GM12872 (cell line): Measurements from ENCODE around the gene NRP2.

Experiments used
- TF ChIP-seq, protein P1 (sequence below): IDR thresholded peaks from 3 replicates; pipeline ENCODE4 v1.5.1; 2011; ENCODE audit warnings: low read depth, mild to moderate bottlenecking, low read length, moderate library complexity; ENCODE audit not compliant: insufficient read depth

NRP2 gene

DNA sequence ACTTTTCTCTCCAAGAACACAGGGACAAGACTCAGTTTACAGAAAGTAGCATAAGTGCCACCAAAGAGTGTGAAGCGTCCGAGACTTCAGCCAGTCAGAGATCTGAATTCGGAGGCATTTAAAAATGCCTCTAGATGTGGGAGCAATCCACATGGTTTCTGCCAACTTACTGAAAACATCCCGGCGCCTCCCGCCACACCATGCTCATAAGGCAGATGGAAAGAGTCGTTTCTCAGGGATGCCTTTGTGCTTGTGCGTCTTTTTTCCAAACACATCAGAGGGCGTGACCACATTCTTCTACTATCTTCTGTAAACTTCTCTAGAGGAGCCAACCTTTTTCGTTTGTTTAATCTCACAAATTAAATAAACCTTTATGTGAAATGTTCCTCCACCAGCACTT, 88.7 kb downstream of the NRP2 start:
- TF ChIP-seq, protein P1, sequence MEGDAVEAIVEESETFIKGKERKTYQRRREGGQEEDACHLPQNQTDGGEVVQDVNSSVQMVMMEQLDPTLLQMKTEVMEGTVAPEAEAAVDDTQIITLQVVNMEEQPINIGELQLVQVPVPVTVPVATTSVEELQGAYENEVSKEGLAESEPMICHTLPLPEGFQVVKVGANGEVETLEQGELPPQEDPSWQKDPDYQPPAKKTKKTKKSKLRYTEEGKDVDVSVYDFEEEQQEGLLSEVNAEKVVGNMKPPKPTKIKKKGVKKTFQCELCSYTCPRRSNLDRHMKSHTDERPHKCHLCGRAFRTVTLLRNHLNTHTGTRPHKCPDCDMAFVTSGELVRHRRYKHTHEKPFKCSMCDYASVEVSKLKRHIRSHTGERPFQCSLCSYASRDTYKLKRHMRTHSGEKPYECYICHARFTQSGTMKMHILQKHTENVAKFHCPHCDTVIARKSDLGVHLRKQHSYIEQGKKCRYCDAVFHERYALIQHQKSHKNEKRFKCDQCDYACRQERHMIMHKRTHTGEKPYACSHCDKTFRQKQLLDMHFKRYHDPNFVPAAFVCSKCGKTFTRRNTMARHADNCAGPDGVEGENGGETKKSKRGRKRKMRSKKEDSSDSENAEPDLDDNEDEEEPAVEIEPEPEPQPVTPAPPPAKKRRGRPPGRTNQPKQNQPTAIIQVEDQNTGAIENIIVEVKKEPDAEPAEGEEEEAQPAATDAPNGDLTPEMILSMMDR: no peak

DNA sequence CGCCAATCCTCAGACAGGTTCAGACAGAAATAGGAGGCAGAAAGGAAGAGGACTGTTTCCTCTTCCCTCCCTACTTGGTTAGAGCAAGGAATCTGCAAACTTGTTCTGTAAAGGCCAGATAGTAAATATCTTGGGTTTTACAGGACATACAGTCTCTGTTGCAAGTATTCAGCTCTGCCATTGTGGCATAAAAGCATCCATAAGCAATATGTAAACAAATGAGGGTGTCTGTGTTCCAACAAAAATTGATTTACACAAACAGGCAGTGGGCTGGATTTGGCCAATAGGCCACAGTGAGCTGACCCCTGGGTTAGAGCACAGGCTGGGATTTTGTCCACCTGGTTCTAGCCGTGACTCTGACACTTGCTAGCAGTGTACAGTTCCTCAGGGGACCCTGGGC, 89.4 kb downstream of the NRP2 start:
- TF ChIP-seq, protein P1: no peak

DNA sequence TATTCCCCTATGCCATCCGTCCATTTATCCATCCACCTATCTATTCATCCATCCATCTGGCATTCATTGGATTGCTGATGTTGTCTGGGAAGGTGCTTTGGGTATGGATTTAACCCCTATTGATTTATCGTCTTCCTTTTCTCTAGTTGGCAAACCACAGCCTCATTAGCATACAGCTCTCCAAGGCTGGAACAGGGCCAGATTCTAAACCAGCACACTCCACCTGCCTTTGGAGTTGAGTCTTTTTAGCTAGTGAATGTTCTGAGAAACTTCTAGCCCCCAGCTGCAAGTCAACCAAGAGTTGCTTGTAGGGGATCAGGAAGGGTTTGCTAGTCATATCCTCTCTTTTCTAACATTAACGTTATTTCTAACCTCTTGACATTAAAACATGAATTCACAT, 90.7 kb downstream of the NRP2 start:
- TF ChIP-seq, protein P1: no peak

DNA sequence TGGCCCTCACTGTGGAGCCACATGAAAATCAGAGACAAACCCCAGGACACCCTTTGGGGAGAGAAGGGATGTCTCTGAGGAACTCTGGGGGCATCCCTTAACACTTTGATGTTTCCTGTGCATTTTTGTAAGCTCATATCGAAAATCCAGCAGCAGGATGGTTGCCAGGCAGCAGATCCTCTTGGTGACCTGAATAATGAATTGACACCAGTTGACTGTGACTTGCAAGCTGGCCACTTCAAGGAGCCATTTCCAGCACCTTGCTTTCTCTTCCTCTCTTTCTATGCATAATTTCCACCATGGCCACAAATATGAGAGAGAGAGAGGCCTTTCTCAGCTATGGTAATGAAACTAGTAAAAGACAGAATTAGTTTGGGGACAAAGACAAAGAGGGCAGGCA, 91.7 kb downstream of the NRP2 start:
- TF ChIP-seq, protein P1: no peak

DNA sequence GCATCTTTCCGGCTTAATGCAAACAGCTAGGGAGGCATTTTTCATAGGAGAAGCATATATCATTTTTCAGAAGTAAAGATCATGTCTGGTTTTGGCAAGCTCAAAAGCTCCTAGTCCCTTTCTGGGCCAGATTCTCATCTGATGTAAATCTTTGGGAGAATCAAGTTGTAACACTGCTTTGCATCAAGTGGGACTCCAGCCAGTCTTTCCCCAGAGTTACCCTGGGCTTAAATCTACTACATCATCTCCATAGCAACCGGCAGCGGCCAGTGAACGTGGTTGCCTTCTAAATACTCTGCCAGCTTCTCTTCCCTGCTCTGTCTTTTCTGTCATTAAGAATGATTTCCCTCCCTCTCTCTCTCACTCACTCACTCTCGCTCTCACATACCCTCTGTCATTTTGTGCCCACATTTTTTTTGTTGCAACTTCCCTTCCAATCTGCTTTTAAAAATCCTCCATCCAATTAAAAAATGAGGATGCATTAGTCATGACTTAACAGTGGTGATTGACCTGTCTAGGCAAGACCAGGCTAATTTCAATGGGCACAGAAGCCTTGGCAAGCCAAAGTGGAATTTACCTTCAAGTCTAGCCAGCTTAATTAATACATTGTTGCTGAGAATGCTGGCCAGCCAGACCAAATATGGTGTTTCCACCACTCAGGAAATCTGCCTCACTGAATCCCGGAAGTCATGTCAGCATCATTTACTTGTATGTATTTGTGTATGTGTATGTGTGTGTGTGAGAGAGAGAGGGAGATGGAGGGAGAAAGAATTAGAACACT, 93.0 kb downstream of the NRP2 start:
- TF ChIP-seq, protein P1: no peak

DNA sequence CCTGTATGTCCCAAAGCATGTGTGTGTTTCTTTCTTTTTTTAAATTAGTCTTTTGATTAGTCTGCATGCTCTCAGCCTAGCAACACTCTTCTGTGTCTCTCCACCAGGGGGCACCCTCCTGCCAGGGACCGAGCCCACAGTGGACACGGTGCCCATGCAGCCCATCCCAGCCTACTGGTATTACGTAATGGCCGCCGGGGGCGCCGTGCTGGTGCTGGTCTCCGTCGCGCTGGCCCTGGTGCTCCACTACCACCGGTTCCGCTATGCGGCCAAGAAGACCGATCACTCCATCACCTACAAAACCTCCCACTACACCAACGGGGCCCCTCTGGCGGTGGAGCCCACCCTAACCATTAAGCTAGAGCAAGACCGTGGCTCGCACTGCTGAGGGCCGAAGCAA, 93.8 kb downstream of the NRP2 start:
- TF ChIP-seq, protein P1: peak; percentile 79

DNA sequence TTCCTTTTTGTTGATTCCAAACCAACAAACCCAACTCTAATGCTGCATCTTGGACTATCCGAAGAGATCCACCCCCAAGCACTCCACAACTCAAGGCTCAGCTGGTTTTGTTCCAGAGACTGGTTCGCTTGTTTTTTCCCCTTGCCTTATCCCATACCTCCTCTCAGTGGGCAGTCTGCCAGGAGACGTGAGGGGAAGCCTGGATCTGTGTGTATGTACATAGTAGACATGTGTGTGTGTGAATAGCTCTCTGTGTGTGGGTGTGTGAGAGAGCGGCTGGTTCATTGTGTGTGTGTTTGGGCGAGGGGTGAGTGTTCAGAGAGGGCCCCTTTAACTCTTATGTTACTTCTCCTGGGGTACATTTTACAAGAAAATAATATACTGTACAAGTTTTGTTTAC, 94.4 kb downstream of the NRP2 start:
- TF ChIP-seq, protein P1: no peak
